Kidney glomerular epithelial cell (primary cell): ENCODE results near the gene TBCD.

Source experiments
- DNase-seq: peaks from one replicate; lab custom pipeline; 2025; lab: John Stamatoyannopoulos, UW

The TBCD gene

DNA sequence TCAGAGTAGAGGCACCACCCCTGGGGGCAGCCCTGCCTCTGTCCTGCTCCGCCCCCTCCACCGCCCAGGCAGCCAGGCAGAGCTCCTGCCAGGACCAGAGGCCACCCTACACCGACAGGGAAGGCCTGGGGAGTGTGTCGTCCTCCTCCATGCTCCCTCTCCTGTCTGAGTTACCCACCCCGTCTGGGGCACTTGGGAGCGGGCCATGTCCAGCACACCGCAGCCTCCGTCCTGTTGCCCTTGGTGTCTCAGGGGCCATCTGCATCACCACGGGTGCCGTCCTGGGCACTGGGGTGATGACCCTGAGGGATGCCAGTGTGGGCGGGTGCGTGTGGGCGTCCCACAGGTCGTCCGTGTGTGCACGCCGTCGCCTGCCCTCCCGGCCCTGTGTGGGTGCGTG lies 153.3 kb downstream of the TBCD start:
- DNase-seq = no peak

DNA sequence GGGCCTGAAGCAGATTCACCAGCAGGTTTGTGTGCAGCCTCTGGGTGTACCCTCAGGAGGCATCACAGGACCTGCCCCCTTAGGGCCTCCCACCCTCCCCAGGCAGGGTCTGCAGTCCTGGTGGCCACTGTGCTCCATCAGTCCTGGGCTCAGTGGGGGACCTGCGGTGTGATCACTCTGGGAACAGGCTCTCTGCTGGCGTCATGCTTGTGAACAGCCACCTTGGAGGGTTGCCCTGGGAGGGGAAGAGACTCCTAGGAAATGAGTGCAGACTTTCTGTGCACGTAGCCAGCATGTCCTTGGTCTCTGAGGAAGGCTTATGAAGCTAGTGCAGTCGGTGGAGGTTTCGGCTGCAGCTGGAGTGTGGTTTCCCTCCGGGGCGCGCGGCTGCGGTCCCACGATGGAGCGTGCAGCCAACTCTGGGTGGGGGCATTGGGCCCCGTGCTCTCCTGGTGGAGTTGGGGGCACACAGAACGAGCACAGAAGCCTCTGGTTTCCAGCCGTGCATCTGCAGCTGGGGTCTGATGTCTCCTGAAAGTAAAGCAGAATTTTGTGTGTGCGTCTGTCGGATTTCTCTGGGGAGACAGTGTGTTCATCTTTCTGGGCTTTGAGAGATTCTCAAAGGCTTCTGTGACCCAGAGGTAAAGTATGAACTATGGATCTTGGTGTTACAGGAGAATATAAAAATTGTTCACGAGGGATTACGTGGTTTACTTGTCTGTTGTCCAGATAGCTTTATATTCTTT lies 156.1 kb downstream of the TBCD start:
- DNase-seq = no peak

GRCh38 chr17:82908543-82909160 lies 156.8 kb downstream of the TBCD start:
- DNase-seq = no peak

DNA sequence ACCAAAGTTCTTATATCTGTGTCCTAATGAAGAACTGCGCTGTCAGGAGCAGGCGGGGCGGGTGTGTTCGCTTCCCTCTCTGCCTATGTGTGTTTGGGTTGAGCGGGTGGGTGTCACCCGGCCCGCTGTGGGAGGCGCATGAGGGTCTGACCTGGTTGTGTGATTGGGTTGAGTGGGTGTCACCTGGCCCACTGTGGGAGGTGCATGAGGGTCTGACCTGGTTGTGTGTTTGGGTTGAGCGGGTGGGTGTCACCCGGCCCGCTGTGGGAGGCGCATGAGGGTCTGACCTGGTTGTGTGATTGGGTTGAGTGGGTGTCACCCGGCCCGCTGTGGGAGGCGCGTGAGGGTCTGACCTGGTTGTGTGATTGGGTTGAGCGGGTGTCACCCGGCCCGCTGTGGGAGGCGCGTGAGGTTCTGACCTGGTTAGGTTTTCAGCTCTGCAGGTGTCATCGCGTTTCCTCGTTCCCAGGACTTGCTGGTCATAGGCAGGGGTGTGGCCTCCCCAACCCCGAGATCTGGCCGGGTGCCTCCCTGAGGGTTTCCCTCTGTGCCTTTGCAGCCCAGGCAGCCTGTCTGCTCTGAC lies 157.5 kb downstream of the TBCD start:
- no peak for DNase-seq

GRCh38 chr17:82910041-82910481 lies 158.2 kb downstream of the TBCD start:
- DNase-seq = no peak

DNA sequence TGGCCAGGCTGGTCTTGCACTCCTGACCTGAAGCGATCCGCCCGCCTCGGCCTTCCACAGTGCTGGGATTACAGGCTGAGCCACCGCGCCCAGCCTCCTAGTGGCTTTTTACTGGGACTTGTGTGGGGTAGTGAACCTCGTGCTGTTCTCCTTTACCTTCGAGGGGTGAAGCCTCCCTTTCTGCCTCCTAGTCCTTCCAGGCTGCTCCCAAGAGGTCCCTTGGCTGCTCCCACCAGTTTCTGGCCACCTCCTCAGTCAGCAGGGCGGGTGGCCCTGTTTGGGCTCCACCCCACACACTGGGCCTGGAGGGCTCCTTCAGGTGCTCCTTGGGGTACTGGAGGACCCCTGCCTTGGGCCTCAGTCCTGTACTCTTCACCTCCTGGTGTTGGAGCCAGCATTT lies 158.9 kb downstream of the TBCD start:
- DNase-seq = no peak

DNA sequence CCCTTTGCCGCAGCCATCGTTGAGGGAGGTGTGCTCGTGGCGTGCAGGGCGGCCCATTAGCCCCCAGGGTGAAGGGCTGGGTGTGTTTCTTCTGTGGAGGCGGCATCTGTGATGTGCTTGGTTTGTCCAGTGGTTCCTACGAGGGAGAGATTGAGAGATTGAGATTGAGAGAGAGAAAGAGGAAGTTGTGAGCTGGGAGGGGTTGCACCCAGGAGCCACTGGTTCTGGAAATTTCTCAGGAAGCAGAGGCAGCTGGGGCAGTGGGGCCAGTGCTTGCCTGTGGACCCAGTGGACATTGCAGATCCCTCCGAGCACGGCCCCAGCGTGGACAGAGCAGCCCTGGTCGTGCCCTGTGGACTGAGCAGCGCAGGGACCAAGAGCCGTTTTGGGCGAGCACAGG lies 160.0 kb downstream of the TBCD start:
- DNase-seq = no peak

DNA sequence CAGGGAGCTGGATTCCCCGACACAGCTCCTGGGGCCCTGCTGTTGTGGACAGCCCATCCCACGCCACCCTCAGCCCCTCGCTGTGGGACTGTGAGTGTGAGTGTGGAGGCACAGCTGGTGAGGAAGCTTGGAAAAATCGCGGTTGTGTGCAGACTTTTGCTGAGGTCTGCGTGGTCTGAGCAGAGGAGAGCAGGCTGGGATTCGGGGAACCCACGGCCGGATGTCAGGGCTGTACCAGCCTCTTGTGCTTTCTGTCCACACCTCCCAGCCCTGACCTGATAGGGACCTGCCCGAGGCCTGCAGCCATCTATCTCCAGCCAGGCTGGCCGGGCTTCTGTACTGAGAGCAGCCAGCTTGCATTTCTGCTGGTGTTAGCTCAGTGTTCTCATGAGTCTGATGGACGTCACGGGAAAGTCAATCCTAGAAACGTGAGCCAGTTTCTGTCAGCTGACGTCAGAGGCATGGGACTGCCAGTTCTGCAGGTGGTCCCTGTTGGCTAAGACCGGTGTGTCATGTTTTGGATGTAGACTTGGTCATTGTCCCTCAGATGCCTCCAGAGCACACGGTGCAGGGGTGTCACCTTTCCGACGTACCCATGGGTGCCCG lies 160.7 kb downstream of the TBCD start:
- DNase-seq = no peak

DNA sequence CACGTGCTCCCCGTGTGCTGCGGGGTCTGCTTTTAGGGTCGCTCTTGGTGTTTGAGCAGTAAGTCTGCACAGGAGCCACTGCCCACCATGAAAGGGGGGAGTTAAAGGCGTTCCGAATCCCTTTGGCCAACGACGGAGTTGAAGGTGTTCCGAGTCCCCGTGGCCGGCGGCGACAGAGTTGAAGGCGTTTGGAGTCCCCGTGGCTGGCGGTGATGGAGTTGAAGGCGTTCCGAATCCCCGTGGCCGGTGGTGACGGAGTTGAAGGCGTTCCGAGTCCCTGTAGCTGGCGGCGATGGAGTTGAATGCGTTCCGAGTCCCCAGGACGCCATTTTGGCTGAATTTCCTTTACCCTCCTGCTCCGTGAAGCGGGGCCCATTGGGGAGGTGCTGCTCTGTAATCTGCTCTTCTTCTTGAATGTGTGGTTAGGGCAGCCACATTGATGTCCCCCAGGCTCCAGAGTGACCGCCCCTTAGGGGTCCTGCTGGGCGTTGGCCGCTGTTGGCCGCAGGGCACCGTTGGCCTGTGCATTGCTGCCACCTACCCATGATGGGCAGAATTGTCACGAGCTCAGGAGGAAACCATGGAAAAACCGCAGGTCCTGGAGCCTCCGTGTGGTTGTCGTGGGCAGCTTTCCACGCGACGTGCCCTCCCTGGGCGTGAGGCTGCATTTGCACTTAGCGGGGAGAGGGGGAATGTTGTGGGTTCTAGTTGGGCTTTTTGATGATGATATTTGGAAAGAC lies 161.6 kb downstream of the TBCD start:
- DNase-seq = no peak

DNA sequence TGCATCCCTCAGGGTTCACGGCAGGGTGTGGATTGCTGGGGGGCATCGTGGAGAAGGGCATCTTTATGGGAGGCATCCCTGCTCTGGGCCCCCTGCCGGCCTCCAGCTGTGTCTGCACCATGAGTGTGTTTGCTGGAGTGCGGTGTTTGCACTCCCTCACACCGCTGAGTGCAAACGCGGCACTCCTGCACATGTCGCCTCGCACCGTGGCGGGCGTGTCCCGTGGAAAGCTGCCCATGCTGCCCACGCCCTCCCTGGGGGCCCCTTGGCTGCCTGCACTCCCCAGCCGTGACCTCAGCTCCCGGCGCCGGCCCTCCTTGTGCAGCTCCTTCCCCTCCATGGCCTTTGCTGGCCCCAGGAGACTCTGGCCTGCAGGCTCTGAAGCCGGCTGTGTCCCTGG lies 162.5 kb downstream of the TBCD start:
- DNase-seq = no peak

GRCh38 chr17:82915010-82915756 lies 163.3 kb downstream of the TBCD start:
- no peak for DNase-seq

DNA sequence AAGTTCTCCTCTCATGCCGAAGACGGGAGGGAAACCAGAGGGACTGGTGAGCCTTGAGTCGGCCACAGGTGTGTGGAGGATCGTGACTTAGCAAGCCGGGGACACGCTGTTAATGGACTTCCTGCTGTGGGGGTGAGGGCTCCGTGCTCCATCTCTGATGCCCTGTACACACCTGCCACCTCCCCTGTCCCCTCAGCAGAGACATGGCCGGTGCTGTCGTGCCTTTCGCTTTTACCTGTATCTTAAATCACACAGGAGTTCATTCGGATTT lies 163.8 kb downstream of the TBCD start:
- DNase-seq = no peak

DNA sequence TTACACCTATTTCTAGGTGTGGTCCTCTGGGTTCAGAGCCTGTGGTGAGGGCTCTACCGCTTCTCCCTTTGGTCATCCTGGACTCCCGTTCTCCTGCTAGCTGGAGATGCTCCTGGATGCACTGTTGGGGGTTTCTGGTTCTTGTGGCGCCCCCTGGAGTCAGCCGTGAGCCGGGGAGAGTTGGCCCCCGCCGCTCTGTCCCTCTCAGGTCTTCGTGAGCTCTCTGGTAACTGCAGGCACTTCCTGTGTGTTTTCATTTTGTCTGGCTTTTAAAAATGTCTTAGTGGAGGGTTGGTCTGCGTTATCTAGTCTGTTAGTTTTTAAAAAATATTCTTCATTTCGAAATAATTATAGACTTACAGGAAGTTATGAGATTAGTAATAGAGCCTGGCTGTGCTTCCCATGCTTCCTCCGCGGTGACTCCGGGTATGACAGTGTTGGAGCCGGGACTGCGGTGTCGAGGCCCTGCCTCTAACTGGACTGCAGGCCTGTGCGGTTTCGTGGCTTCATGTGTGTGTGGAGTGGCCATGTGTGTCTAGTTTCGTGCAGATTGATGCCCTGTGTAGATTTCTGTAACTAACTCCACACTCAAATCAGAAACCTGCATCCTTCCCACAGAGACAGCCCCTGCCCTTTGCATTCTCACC lies 166.0 kb downstream of the TBCD start:
- no peak for DNase-seq

GRCh38 chr17:82918508-82918907 lies 166.6 kb downstream of the TBCD start:
- DNase-seq = no peak

DNA sequence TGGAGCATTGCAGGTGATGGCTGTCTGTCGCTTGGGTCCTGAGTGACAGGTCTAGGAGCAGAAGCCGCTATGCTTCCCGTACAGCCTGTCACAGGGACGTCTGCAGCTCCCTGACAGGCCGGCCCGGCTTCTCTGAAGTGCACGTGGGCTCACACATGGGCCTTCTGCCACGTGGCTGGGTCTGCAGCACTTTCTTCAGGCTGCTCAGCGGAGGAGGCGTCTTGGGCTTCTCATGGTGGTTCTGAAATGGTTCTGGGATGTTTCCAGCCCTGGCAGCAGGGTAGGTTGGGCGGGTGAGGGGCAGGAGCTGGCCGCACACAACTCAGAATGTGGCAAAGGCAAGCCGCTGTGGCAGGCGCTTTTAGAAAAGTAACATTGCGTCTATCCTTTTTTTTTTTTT lies 168.3 kb downstream of the TBCD start:
- no peak for DNase-seq

- no peak for DNase-seq
Observed at GRCh38 chr17:82920715-82921114, 168.8 kb downstream of the TBCD start.

- DNase-seq = no peak
Observed at GRCh38 chr17:82921426-82921825, 169.6 kb downstream of the TBCD start.

GRCh38 chr17:82922646-82923045 lies 170.8 kb downstream of the TBCD start:
- DNase-seq = no peak

GRCh38 chr17:82923366-82924113 lies 171.7 kb downstream of the TBCD start:
- DNase-seq = no peak

GRCh38 chr17:82924214-82924613 lies 172.3 kb downstream of the TBCD start:
- no peak for DNase-seq

- DNase-seq = no peak
Observed at GRCh38 chr17:82924812-82925211, 172.9 kb downstream of the TBCD start.
